Peyer's patch (tissue), 4 donors: Measurements from ENCODE around the gene LRIG1.

Source experiments
- POLR2A ChIP-seq, 2 donors: fragments of 450-650 bp; IDR thresholded peaks; one replicate each; pipeline ENCODE4 v1.5.1; 2017; ENCODE audit warnings: antibody characterized with exemption in 2 of 2, mild to moderate bottlenecking in 2 of 2, moderate library complexity in 2 of 2
- TF ChIP-seq, protein P1 (sequence below), 6 experiments: fragments of 450-650 bp in 4 of 6; fragments of 200-600 bp in 2 of 6; sonication (generic) in 1 of 6; IDR thresholded peaks; one replicate each; pipeline ENCODE4 v1.5.1; 2017 to 2019; ENCODE audit warnings: antibody characterized with exemption in 6 of 6, mild to moderate bottlenecking in 3 of 6, moderate library complexity in 1 of 6

DNA sequence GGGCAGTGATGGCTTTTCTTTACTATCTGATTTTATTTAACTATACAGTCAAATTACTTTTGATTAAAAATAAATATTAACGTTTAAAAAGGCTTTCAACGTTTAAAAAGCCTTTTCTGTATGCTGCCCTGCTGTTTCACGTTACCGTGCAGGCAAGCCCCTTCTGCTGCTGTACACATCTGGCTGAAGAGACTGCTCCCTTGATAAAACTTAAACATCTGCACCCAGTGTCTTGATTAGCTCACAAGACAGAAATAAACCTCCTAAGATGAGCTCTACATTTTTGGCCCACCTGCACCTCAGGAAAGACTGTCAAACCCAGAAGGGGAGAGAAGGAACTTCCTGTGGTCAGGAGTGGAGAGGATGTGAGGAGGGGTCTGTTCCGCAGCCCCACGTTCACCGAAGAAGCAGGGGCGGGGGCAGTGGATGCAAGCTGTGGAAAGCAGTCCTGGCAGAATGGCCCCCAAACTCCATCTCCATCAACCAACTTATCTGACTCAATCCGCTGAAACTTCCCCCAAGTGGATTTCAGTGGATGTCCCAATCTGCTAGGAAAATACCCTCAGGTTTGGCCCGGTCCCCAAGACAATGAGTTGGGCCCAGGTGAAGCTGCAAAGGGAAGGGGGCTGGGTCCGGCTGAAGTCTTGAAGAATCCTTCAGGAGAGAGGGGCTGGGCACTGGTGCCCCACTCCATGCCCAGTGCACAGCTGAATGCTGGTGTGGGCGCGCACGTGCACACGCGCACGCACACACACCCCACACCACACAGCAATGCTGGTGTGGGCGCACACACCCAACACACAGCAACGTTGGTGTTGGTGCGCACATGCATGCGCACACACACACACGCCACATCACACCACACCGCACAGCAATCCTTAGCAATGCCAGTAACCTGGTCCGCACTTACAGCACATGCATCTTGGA lies 88.6 kb downstream of the LRIG1 start:
- TF ChIP-seq POLR2A (IDR thresholded peaks at IDR 0.05), result no peak
- TF ChIP-seq, protein P1, sequence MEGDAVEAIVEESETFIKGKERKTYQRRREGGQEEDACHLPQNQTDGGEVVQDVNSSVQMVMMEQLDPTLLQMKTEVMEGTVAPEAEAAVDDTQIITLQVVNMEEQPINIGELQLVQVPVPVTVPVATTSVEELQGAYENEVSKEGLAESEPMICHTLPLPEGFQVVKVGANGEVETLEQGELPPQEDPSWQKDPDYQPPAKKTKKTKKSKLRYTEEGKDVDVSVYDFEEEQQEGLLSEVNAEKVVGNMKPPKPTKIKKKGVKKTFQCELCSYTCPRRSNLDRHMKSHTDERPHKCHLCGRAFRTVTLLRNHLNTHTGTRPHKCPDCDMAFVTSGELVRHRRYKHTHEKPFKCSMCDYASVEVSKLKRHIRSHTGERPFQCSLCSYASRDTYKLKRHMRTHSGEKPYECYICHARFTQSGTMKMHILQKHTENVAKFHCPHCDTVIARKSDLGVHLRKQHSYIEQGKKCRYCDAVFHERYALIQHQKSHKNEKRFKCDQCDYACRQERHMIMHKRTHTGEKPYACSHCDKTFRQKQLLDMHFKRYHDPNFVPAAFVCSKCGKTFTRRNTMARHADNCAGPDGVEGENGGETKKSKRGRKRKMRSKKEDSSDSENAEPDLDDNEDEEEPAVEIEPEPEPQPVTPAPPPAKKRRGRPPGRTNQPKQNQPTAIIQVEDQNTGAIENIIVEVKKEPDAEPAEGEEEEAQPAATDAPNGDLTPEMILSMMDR (IDR thresholded peaks at IDR 0.05), result no peak
